Measurements from ENCODE around the gene RANBP9. TPM values are rescaled to one million over a fixed set of nuclear protein-coding genes. Genes with fewer than 3 reads are reported as not detected.

RANBP9 gene
- total and polyA plus RNA-seq, 8 donors, result 9.6 to 22.2 (median 16.6) TPM

- ATAC-seq (peak in 1 of 4 donors; percentile 5), DNase-seq (no peak), FAIRE-seq (peak; percentile 29)
- peaks cover 14 to 20% (median 18%) of the 10 kb centered on the region in 3 donors for H3K4me1 ChIP-seq
- H3K4me3 ChIP-seq, result peak overlapping the region in 3 of 4 donors; percentile 72 to 89 (median 87)
- H3K27ac ChIP-seq, result peak overlapping the region; percentile 81 to 97 (median 90)
- no peaks in the 10 kb centered on the region for H3K9me3 ChIP-seq
- TF ChIP-seq, protein P1, sequence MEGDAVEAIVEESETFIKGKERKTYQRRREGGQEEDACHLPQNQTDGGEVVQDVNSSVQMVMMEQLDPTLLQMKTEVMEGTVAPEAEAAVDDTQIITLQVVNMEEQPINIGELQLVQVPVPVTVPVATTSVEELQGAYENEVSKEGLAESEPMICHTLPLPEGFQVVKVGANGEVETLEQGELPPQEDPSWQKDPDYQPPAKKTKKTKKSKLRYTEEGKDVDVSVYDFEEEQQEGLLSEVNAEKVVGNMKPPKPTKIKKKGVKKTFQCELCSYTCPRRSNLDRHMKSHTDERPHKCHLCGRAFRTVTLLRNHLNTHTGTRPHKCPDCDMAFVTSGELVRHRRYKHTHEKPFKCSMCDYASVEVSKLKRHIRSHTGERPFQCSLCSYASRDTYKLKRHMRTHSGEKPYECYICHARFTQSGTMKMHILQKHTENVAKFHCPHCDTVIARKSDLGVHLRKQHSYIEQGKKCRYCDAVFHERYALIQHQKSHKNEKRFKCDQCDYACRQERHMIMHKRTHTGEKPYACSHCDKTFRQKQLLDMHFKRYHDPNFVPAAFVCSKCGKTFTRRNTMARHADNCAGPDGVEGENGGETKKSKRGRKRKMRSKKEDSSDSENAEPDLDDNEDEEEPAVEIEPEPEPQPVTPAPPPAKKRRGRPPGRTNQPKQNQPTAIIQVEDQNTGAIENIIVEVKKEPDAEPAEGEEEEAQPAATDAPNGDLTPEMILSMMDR (IDR thresholded peaks at IDR 0.05), result no peak
- intact Hi-C loops (cut with DNase I), result no loop called here
- WGBS, 2 donors, result 0 to 1% methylated on average over 4 of the region's 4 CpGs
- no peaks in the 10 kb centered on the region for H3K27me3 ChIP-seq
- H3K36me3 ChIP-seq, result no peaks in the 10 kb centered on the region
Observed at GRCh38 chr6:13712599-13712898, 914 bp upstream of the RANBP9 start.

GRCh38 chr6:13711324-13711732 lies 307 bp downstream of the RANBP9 start:
- TF ChIP-seq, protein P1 (IDR thresholded peaks at IDR 0.05), result no peak
- DNase-seq (peak in 1 of 6 donors; percentile 89), ATAC-seq (peak in 2 of 4 donors; percentile 18 to 61), FAIRE-seq (no peak)
- H3K4me1 ChIP-seq, result peaks cover 14 to 26% (median 19%) of the 10 kb centered on the region in 3 donors
- WGBS, 2 donors, result 0 to 1% methylated on average over 19 to 62 of the region's 62 CpGs
- H3K27ac ChIP-seq, result peak overlapping the region; percentile 55 to 97 (median 90)
- intact Hi-C loops (cut with DNase I), result no loop called here
- H3K27me3 ChIP-seq, result no peaks in the 10 kb centered on the region
- H3K4me3 ChIP-seq, result peak overlapping the region; percentile 42 to 89 (median 80)
- no peaks in the 10 kb centered on the region for H3K9me3 ChIP-seq
- H3K36me3 ChIP-seq, result no peaks in the 10 kb centered on the region

- ATAC-seq, result peak; percentile 17 to 42 (median 34)
- H3K9me3 ChIP-seq, result no peaks in the 10 kb centered on the region
Observed at GRCh38 chr6:13710552-13711323, 897 bp downstream of the RANBP9 start.

DNA sequence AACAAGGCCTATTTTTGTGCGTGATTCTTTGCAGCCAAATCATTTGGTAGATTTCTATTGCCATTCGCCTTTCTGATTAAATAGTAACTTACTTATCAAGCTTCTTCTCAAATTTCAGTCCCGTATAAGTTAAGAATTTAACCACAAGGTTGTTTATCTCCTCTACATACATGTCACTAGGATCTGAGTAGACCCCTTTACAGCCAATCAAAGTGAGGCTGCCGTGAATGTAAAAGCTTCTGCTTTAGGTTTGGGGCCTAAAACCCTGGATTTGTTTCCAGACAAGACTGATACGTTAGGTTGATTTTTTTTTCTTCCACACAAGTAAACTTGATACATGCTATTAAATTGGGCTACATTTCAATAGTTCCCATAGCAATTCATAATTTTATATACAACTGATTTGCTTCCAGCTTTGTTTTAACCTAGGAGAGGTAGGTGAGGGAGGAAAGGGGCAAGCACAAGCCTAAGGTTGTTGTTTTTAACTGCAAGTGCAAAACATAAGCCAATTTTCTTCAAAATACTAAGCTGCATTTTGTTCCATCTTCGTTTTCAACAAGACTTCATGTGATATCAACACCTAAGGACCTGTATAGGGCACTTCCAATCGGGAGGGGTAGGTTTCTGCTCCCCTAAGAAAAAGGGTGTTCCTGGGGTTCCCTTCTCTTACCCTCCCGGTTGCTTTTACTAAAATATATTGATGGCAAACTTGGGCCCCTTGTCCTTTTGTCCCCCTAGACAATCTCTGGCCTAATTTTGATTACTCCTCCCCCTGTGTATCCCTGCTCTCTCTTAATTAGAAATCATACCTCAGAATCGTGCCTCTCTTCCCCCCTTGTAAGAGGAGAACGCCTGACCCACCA lies 1.7 kb downstream of the RANBP9 start:
- WGBS, 2 donors, result 0% methylated on average over 10 of the region's 10 CpGs
- Histone ChIP-seq H3K4me1 (peaks cover 14 to 26% (median 19%) of the 10 kb centered on the region in 3 donors), H3K4me3 (peak overlapping the region; percentile 72 to 89 (median 84)), H3K27ac (peak overlapping the region; percentile 53 to 97 (median 90)), H3K9me3 (no peaks in the 10 kb centered on the region), H3K27me3 (no peaks in the 10 kb centered on the region), H3K36me3 (no peaks in the 10 kb centered on the region)
- FAIRE-seq (no peak), ATAC-seq (peak in 2 of 4 donors; percentile 9 to 28), DNase-seq (no peak)
- intact Hi-C loops (cut with DNase I), result loop anchor here in 2 of 3 donors (10.0 kb wide), 2 partner anchors 55 to 85 kb away; no protein-coding TSS in a partner anchor
- TF ChIP-seq, protein P1 (IDR thresholded peaks at IDR 0.05), result no peak

More at GRCh38 chr6:13710552-13711323, 897 bp downstream of the RANBP9 start:
- intact Hi-C loops (cut with DNase I), result no loop called here
- WGBS, 2 donors, result 0% methylated on average over 41 to 73 of the region's 73 CpGs
- peak overlapping the region; percentile 72 to 89 (median 84) for H3K4me3 ChIP-seq
- TF ChIP-seq, protein P1 (IDR thresholded peaks at IDR 0.05), result no peak
- no peaks in the 10 kb centered on the region for H3K27me3 ChIP-seq
- DNase-seq (peak; percentile 57 to 86 (median 66)), FAIRE-seq (no peak)
- H3K4me1 ChIP-seq, result peaks cover 14 to 26% (median 19%) of the 10 kb centered on the region in 3 donors
- H3K36me3 ChIP-seq, result no peaks in the 10 kb centered on the region
- H3K27ac ChIP-seq, result peak overlapping the region; percentile 53 to 97 (median 90)

Data from pancreas (tissue), 10 donors.